ENCODE measurements around the gene MVK. TPM values are rescaled to one million over a fixed set of nuclear protein-coding genes. Genes with fewer than 3 reads are reported as not detected.

MVK gene
- total RNA-seq, 1 donor from 2014 or later = 55.2 TPM

GRCh38 chr12:109545826-109546225 lies 27.8 kb upstream of the MVK start:
- peak; percentile 12 for ATAC-seq

DNA sequence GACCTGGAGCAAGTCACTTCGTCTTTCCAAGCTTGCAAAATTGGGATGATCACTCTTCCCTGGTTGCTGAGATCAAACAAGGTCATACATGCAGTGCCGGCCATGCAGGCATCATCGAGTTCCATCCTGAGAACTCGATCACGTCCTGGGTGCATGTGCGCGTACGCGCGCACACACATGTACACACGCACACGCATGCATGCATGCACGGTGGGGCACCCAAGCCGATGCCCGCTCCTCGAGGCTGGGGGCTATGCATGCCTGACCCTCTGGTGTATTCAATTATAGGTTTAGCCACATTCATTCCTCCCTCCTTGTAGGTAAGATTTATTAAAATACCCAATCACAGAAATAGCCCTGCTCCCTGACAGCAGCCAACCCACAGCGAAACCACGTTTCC lies 26.3 kb upstream of the MVK start:
- no peak for ATAC-seq

DNA sequence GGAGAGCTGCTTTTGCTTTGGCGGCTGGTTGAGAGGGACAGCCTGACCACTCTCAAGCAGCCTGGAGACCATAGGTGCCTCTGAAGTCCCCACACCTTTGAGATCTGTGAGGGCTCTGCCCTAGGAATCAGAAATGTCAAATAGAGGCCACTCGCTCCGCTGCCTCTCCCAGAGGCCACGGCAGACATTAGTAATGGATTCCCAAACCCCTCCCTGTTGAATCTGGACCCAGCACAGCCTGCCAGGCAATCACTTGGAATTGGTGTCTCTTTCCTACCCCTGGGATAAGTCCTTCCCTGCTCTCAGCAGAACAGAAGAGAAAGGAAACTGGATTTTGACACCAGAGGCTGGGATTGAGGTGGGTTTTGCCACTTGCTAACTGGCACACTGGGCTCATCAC lies 25.3 kb upstream of the MVK start:
- no peak for ATAC-seq

- ATAC-seq = no peak
Observed at GRCh38 chr12:109549613-109550270, 23.9 kb upstream of the MVK start.

- no peak for ATAC-seq
Observed at GRCh38 chr12:109550281-109550680, 23.3 kb upstream of the MVK start.

GRCh38 chr12:109551108-109551507 lies 22.5 kb upstream of the MVK start:
- no peak for ATAC-seq

GRCh38 chr12:109552971-109553370 lies 20.6 kb upstream of the MVK start:
- no peak for ATAC-seq

- no peak for ATAC-seq
Observed at GRCh38 chr12:109553483-109553882, 20.1 kb upstream of the MVK start.

DNA sequence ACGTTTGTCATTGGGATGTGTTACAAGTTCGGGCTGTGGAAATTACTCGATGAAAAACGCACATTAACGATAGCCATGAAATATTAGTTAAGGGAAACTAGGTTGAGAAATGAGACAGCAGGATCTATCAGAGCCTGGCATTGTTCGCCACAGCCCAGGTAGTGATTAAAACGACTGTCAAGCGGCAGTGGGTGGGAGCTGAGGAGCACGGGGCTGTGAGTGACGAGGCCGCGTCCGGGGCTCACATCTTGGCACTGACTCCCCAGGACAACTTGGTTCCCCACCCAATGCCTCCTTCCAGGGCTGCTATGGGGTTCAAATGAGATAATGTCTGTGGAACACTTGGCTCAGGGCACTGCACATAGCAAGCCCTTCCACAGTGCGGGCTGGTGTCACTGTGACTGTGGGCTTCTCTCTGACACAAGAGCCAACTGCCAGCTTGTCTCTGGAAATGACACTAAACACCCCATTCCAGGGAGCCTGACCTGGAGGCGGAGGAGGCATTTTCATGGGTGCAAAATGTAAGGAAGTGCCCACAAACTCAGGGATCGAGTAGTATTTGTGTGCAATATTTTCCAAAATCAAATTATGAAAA lies 19.6 kb upstream of the MVK start:
- ATAC-seq = no peak

- ATAC-seq = no peak
Observed at GRCh38 chr12:109554761-109555160, 18.8 kb upstream of the MVK start.

DNA sequence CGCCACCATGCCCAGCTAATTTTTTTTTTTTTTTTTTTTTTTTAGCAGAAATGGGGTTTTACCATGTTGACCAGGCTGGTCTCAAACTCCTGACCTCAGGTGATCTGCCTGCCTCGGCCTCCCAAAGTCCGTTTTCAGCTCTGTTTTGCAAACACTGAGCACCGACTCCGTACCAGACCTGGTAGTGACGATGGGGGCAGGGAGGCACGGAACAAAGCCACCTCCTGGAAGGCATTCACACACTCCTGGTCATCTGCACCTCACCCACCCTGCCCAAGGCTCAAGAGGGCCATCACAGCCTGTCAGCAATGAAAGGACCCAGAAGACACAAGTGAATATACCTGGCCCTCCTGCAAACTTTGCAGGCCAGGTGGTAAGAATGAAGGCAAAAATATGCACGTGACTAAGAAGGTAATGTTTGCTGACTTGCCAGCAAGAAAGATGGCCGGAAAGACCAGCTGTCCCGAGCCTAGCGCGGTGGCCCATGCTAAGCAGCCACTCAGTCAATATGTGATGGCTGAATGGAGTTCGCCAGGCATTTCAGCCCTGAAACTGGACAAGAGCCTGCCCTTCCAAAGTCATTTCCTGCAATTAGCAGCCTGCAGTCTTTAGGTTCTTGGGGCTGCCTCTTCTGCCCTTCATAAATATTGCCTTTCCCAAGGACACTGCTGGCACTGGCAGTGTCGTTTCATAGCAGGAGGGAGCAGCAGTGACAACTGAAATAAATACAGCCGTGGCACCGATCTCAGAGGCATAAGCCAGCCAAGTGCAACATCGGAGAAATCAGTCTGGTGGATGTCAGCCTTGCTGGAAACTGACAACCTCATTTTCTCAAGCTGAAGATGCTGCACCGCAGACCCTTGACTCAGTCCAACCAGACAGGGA lies 17.9 kb upstream of the MVK start:
- ATAC-seq = no peak

DNA sequence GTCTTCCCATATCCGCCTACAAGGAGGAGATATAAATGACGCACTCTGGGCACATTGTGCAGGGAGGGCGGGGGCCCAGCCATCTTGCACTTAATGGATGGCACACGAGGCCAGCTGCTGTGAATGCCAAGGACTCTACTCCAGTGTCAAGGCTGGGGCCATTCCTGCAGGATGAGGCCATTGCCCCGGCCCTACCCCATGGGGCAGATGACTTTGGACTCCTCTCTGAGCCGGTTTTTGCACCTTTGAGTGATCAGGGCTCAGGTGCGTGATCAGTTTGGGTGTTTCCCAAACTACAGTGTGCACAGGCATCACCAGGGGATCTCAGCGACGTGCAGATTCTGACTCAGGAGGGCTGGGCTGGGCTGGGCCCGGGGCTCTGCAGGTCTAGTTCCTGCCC lies 16.4 kb upstream of the MVK start:
- ATAC-seq = peak; percentile 86

GRCh38 chr12:109557805-109558204 lies 15.8 kb upstream of the MVK start:
- ATAC-seq = no peak

DNA sequence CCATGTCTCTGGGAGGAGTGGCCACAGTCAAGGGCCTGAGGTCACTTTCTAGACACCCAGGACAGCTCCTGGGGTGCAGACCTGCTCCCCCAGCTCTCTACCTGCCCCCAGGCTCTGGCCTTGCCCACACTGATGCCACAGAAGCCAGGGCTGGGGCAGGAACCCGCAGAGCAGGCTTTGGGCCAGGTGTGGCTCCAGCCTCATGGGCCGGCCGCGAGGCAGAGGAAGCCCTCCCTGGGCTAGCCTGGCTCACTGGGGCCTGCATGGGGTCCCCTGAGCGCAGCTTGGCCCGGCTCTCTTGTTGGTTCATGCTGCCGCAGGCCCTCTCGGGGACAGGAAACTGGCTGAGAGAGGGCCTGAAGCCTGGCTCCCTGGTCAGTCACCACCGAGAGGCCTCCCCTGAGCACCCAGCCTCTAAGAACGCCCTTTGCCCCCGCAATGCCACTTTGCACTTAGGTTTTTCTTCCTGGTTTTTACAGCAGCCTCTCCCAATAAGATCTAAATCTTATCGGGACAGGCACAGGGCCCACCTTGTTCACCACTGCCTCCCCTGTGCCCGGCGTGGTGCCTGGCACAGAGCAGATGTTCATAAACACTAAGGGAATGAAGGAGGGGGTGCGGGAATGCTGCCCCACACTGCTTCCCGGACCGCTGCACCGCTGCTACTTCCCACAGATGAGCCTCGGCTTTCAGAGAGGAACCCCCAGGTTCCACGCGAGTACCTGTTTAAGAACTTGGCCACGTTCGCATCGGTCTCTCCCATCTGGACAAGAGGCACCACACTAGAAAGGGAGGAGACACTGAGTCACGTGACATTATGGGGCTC lies 15.0 kb upstream of the MVK start:
- peak; percentile 70 for ATAC-seq

DNA sequence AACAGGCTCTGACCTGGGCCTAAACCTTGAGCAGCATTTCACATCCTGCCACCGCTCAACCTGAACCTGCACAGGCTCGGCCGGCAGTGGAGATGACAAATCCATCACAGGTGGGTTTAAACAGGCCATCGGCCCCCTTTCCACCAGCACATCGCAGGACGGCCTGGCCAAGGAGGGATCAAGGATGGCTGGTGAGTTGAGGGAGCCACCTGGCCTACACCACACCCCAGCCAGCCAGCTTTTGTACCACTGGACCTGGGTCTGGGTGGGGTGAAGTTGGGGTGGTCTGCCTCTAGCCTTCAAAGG lies 14.4 kb upstream of the MVK start:
- no peak for ATAC-seq

DNA sequence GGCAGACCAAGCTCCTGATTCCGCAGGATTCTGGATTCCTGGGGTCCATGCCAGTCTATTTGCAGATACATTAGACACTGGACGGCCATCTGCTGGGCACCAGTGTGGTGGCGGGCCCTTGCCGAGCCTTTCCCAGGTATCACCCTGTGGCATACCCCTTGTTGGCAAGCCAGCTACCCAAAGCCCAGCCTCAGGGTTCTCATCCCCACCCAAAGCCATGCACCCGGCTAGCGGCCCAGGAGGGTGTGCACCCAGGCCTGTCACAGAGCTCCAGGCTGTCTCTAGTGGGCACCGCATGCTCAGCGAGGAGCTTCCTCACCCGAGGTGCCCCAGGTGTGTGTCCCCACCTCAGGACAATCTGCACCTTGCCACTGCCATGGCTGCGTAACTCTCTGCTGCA lies 14.0 kb upstream of the MVK start:
- ATAC-seq = no peak

- ATAC-seq = no peak
Observed at GRCh38 chr12:109560867-109561710, 12.5 kb upstream of the MVK start.

DNA sequence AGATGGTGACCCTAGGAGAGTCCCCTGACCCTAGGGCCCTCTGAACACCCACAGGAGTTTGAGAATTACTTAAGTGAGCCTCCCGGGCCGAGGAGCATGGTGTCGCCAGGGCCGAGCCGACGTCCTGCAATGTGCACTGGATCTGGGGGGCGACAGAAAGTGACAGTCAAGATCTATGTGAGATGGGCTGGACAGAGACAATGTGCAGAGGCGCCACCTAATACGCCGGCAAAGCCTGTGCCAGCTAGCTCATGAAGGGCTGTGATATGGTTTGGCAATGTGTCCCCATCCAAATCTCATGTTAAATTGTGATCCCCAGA lies 11.9 kb upstream of the MVK start:
- ATAC-seq = no peak

- no peak for ATAC-seq
Observed at GRCh38 chr12:109562871-109563270, 10.7 kb upstream of the MVK start.

GRCh38 chr12:109563291-109564284 lies 10.0 kb upstream of the MVK start:
- no peak for ATAC-seq

GRCh38 chr12:109566424-109566823 lies 7.2 kb upstream of the MVK start:
- peak; percentile 22 for ATAC-seq
